Uterus (tissue), 2 donors: ENCODE measurements around the gene BBX.

Experiments
- POLR2A ChIP-seq, 2 donors: fragments of 450-650 bp; IDR thresholded peaks; one replicate each; pipeline ENCODE4 v1.6.1; 2016; ENCODE audit warnings: antibody characterized with exemption in 2 of 2, mild to moderate bottlenecking in 1 of 2, moderate library complexity in 1 of 2
- TF ChIP-seq, protein P1 (sequence below), 4 experiments: fragments of 200-600 bp in 2 of 4; fragments of 450-650 bp in 2 of 4; sonication (generic) in 2 of 4; IDR thresholded peaks; one replicate each; pipeline ENCODE4 v1.5.1; 2016 to 2019; ENCODE audit warnings: antibody characterized with exemption in 4 of 4, mild to moderate bottlenecking in 2 of 4, moderate library complexity in 1 of 4

DNA sequence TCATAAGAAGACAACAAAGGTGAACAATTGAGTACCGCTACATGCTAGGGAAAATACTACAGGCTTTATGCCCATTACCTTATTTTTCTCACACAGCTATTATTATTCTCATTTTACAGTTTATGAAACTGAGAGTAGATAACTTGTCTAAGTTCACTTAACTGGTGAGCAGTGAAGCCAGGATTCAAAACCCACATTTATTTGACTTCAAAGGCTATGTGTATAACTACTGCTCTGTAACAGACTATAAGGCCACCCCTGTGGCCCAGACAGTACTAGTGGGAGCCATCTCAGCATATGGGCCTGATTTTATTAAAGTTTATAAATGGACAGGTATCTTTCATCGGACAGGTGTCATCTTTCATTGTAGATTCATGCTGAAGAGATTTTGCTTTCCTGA lies 14.4 kb upstream of the BBX start:
- TF ChIP-seq, protein P1, sequence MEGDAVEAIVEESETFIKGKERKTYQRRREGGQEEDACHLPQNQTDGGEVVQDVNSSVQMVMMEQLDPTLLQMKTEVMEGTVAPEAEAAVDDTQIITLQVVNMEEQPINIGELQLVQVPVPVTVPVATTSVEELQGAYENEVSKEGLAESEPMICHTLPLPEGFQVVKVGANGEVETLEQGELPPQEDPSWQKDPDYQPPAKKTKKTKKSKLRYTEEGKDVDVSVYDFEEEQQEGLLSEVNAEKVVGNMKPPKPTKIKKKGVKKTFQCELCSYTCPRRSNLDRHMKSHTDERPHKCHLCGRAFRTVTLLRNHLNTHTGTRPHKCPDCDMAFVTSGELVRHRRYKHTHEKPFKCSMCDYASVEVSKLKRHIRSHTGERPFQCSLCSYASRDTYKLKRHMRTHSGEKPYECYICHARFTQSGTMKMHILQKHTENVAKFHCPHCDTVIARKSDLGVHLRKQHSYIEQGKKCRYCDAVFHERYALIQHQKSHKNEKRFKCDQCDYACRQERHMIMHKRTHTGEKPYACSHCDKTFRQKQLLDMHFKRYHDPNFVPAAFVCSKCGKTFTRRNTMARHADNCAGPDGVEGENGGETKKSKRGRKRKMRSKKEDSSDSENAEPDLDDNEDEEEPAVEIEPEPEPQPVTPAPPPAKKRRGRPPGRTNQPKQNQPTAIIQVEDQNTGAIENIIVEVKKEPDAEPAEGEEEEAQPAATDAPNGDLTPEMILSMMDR (IDR thresholded peaks at IDR 0.05) = no peak
- TF ChIP-seq POLR2A (IDR thresholded peaks at IDR 0.05) = no peak
